HG03442 (cell line): ENCODE results near the gene SP9.

Experiments
- ATAC-seq: cut with Tn5 transposase; IDR thresholded peaks from one replicate; pipeline ENCODE4 v1.9.1; 2021; ENCODE audit warnings: mild to moderate bottlenecking, moderate library complexity; ENCODE audit not compliant: unreplicated experiment

SP9 gene

DNA sequence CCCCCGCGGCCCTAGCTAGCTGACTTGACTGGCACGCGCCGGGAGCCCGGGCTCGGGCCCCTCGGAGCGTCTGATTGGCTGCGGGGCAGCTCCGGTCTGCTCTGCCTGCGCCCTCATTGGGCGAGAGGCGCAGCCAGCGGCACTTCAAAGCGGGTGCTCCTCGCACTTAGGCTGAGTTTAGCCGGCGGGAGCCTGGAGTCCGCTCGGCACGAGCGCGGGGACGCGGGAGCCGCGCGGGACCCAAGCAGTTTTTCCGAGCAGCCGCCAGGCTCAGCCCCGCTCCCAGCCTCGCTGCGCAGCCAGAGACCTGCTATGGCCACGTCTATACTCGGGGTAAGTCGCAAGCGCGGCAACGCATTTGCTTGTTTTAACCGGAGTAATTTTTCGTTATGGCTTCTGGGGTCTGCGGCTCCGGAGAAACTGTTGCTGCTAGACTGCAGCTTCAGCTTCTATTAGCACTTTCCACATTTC is at the start of gene SP9:
Gene SP9, plus strand, starts transcription at position 174 of the 471 bp plus-strand sequence. Its CDS starts 139 bp downstream, at position 313.
- ATAC-seq: no peak

DNA sequence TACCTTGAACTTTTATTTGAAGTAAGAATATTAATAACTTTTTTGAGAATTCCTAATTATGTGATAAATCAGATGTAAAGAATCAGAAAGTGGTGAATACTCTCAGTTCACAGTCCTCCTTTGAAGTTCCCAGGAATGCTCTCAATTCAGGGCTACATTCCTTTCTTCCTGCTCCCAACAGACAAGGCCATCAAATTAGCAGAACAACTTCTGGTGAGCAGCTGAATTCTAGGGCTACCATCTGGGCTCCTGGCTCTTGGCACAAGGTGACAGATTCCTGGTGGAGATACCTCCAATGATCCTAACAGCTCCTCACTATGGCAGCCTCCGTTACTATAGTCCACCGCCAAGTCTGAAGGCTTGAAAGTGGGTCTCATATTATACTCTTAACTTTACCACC is 48.6 kb upstream of the SP9 start:
- no peak for ATAC-seq

DNA sequence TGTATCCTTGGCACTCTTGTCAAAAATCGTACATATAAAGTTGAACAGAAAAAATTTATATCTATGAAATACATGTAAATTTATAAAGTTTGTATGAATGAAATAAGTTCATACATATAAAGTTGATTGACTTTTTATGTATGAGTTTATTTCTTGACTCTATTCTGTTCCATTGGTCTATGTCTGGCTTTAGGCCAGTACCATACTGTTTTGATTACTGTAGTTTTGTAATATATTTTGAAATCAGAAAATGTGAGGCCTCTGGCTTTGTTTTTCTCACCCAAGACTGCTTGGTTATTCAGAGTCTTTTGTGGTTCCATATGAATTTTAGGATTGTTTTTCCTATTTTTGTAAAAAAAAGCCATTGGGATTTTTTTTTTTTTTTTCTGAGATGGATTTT is 41.8 kb upstream of the SP9 start:
- ATAC-seq: no peak

GRCh38 chr2:174300114-174300513 is 34.6 kb upstream of the SP9 start:
- ATAC-seq: no peak

DNA sequence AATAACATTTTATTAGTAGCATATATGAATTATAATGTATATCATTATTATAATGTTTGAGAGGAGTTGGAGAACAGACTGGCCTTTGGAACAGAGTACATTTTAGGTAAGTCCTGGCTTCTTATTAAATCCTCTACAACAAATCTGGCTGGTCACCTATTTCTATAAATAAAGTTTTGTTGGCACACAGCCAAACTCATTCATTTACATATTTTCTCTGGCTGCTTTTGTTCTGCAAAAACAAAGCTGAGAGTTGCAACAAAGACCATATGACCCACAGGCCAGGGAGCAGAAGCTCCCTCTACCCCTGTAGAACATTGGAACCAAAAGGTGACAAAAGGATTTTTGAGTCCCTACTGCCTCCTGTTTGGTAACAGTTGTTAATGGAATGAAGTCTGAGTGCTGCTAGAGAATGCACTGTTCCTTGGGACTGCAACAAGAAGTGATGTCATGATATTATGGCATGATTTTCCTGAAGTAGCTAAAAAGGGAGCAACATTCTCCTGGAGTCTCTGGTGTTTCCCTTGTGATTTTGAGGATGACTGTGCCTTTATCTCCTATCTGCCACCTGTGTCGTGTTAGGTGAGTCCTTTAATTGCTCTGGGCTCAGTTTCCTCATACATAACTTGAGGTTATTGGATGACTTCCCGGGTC is 22.0 kb upstream of the SP9 start:
- no peak for ATAC-seq

GRCh38 chr2:174322149-174322548 is 12.6 kb upstream of the SP9 start:
- no peak for ATAC-seq

GRCh38 chr2:174322746-174323145 is 12.0 kb upstream of the SP9 start:
- no peak for ATAC-seq

GRCh38 chr2:174324530-174324929 is 10.2 kb upstream of the SP9 start:
- no peak for ATAC-seq

- no peak for ATAC-seq
These were observed 9.2 kb upstream of the SP9 start for GRCh38 chr2:174325373-174326160.

DNA sequence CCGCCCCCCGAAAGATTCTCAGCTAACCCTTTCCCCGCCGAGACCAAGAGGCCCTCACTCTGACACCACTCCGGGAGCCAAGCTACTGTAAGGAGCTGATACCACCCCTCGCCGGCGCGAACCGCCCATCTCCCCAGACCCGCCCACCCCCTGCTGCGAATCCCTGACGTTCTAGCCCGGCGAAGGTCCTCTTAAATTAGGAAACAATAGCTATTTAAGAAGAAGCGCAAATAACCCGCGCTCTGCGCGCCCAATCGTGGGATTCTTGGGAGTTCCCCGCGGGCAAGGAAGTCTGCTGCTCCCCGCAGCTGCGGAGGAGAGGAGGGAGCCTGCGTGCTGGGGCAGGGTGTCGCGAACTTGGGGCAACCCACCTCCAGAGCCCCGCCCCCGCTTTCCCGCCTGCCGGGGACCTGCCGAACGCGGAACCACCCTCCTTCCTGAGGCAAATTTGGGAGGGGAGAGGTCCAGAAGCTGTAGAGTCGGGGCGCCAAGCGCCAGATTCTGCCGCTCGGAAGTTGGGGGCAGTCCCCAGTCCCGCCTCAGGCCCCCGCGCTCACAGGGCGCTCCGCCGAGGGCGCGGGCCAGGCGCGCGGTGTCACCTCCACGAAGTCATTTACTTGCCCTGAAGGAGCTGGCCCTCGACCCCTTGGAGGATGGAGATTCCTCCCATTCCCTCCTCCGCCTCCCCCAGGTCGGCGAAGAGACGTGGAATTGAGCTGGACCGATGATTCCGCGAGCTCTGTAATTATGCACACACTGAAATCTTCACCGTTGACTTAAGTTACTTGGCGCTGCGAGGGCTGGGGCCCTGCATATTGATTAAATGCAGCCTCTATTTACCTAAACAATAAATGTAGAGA is 8.4 kb upstream of the SP9 start:
- no peak for ATAC-seq

- ATAC-seq: no peak
These were observed 7.5 kb upstream of the SP9 start for GRCh38 chr2:174327021-174327840.

- no peak for ATAC-seq
These were observed 7.0 kb upstream of the SP9 start for GRCh38 chr2:174327841-174328113.

- ATAC-seq: no peak
These were observed 6.4 kb upstream of the SP9 start for GRCh38 chr2:174328114-174328960.

GRCh38 chr2:174328961-174329715 is 5.6 kb upstream of the SP9 start:
- no peak for ATAC-seq

DNA sequence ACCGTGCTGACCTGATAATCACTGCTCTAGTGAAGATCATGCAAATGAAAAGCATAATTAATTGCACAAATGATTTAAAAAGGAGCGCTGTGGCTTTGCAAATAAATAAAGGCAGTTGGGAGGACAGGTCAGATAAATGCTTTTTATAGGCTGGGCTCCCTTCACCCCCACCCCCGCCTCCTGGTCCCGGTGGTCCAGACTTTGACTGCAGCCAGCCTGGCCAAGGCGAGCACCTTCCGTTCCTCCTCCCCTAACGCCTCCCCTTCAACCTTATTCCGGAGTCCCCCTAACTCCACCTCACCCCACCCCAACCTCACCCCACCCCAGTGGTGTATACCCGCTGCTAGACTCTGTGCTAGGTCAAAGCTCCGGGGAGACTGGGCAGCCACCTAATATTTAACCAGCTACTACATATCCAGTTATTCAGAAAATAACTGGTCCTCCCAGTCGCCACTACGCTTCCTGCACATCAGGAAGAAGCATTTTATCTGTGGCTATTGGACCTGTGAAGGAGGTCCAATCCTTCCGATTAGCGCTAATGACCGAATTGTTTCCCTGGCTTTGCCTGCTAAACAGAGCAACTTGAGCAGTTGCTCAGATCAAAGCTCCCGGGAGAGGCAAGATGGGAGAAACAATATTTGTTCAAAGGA is 3.7 kb upstream of the SP9 start:
- ATAC-seq: no peak

DNA sequence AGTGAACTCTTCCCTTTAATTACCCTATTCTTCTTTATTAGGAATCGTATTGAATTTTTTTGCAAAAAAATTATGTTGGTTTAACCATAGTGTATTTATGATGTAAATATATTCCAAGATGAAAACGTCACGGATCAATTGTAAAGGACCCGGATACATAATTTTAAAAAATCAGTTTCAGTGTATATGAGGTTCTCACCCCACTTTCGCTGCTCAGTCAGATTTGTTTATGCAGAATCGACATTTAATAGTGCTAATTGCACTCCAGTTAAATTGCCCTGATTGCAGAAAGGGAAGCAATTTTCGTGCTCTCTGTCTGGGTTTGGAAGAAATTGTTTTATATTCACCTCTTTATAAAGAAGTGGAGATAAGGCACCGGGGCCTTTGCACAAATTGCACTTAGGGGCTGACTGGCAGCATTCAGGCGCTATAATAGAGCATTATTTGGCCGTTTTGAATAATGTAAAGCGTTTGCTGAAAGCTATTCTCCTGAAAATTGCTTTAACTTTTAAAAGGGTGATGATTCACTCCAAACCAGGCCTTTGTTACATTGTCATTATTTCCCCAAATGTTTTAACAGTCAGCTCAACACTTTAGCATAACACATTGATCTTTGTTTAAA is 3.0 kb upstream of the SP9 start:
- ATAC-seq: no peak

DNA sequence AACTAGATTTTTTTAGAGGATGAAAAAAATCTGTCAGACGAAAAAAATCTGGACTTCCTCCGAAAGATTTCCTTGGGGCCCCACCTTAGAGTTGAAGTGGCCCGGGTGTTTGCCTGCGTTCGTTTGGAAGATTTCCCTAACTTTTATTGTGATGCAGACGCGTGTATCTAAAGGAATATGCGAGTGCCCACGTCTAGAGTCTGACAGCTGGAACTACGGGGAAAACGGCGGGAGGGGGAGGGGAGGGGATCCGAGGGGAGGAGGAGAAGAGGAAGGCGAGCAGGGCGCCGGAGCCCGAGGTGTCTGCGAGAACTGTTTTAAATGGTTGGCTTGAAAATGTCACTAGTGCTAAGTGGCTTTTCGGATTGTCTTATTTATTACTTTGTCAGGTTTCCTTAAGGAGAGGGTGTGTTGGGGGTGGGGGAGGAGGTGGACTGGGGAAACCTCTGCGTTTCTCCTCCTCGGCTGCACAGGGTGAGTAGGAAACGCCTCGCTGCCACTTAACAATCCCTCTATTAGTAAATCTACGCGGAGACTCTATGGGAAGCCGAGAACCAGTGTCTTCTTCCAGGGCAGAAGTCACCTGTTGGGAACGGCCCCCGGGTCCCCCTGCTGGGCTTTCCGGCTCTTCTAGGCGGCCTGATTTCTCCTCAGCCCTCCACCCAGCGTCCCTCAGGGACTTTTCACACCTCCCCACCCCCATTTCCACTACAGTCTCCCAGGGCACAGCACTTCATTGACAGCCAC is 2.4 kb upstream of the SP9 start:
- ATAC-seq: no peak

DNA sequence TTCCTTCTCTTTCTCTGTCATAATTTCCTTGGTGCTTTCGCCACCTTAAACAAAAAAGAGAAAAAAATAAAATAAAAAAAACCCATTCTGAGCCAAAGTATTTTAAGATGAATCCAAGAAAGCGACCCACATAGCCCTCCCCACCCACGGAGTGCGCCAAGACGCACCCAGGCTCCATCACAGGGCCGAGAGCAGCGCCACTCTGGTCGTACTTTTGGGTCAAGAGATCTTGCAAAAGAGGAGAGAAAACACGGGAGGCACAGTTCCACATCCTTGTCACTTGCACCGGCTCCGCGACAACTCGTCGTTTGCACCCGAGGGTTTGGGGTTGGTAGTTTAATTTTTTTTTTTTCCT is 1.8 kb upstream of the SP9 start:
- ATAC-seq: no peak
